ENCODE measurements around the gene PTPRD. TPM values are rescaled to one million over a fixed set of nuclear protein-coding genes. Genes with fewer than 3 reads are reported as not detected.

The PTPRD gene
- total RNA-seq, 4 donors from 2014 or later, result 0.72 to 8.0 (median 3.0) TPM

DNA sequence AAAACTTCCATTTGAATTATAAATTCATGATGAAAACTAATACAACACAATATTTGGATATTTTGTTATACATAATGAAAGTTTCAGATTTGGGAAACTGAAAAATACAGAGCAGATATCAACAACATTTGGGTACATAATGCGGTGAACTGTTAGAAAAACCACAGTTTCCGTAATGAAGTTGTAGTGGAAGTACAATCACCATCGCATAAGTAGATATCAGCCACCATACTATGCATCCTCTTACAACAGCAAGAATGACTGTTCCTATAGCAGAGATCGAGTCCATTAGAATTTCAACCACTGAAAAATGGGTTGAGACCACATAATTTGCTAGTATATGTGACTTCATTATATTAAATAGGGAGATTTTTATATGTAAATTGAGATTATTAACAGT lies 2043.0 kb downstream of the PTPRD start:
- TF ChIP-seq POLR2A (IDR thresholded peaks at IDR 0.05), result no peak
- TF ChIP-seq, protein P1, sequence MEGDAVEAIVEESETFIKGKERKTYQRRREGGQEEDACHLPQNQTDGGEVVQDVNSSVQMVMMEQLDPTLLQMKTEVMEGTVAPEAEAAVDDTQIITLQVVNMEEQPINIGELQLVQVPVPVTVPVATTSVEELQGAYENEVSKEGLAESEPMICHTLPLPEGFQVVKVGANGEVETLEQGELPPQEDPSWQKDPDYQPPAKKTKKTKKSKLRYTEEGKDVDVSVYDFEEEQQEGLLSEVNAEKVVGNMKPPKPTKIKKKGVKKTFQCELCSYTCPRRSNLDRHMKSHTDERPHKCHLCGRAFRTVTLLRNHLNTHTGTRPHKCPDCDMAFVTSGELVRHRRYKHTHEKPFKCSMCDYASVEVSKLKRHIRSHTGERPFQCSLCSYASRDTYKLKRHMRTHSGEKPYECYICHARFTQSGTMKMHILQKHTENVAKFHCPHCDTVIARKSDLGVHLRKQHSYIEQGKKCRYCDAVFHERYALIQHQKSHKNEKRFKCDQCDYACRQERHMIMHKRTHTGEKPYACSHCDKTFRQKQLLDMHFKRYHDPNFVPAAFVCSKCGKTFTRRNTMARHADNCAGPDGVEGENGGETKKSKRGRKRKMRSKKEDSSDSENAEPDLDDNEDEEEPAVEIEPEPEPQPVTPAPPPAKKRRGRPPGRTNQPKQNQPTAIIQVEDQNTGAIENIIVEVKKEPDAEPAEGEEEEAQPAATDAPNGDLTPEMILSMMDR (IDR thresholded peaks at IDR 0.05), result no peak
- intact Hi-C loops (cut with DNase I; ENCODE audit: low total_unique reads), result no loop called here
- DNase-seq (ENCODE audit: low spot score in 2 of 2), result no peak
- WGBS, 2 donors, result 88 to 89% methylated on average over 4 of the region's 4 CpGs
- no peak overlapping the region for H3K4me3 ChIP-seq (ENCODE audit: low read depth, poor library complexity, severe bottlenecking)

DNA sequence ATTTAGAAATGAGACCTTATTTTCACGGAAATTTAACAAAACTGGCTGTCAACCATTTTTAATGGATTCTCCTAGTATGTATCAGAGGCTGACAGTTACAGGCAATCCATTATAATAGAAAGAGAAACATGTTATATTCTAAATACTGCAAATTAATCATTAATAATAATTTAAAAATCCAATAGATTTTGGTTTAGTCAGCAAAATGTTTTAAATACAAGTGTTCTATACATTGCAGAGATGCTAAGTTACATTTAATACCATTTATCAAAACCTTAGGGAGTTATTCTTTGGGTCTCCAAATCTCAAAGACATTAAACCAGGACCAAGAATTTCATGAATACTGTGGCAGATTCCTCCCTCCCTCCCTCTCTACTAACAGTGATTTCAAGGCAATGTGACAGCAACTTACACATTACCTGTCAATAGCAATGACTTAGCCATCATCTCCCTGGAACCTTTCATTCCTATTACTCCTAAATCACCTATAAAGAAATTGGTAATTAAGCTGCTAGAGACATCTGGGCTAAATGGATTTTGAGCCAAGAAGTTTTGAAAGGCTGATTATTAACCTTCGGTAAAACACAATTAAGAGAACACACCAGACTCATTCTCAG lies 2044.7 kb downstream of the PTPRD start:
- no peak overlapping the region for H3K4me3 ChIP-seq (ENCODE audit: low read depth, poor library complexity, severe bottlenecking)
- no peak for DNase-seq (ENCODE audit: low spot score in 2 of 2)
- intact Hi-C loops (cut with DNase I; ENCODE audit: low total_unique reads), result no loop called here
- TF ChIP-seq, protein P1 (IDR thresholded peaks at IDR 0.05), result no peak
- TF ChIP-seq POLR2A (IDR thresholded peaks at IDR 0.05), result no peak
- 82 to 92% methylated on average over 2 of the region's 2 CpGs for WGBS, 2 donors

DNA sequence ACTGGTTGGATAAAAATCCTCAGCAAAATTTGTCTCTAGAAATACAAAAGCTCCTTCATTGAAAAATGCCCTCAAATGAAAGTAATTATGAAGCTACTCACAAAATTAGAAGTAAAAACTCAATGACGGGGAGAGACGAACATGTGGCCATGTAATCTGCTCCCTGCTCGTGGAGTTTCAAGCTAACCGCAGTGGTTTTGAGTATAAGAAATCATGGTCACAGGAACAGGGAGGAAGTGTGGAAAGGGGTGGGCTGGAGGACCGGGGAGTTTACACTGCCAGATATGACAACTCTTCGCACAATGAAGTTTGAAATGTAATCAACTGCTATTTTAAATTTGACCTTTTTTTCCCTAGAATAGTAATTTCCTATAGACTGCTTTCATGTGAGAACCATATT lies 2047.8 kb downstream of the PTPRD start:
- TF ChIP-seq, protein P1 (IDR thresholded peaks at IDR 0.05), result no peak
- TF ChIP-seq POLR2A (IDR thresholded peaks at IDR 0.05), result no peak
- H3K4me3 ChIP-seq (ENCODE audit: low read depth, poor library complexity, severe bottlenecking), result no peak overlapping the region
- intact Hi-C loops (cut with DNase I; ENCODE audit: low total_unique reads), result no loop called here
- DNase-seq (ENCODE audit: low spot score in 2 of 2), result no peak
- WGBS, 2 donors, result 60 to 67% methylated on average over 6 of the region's 6 CpGs

DNA sequence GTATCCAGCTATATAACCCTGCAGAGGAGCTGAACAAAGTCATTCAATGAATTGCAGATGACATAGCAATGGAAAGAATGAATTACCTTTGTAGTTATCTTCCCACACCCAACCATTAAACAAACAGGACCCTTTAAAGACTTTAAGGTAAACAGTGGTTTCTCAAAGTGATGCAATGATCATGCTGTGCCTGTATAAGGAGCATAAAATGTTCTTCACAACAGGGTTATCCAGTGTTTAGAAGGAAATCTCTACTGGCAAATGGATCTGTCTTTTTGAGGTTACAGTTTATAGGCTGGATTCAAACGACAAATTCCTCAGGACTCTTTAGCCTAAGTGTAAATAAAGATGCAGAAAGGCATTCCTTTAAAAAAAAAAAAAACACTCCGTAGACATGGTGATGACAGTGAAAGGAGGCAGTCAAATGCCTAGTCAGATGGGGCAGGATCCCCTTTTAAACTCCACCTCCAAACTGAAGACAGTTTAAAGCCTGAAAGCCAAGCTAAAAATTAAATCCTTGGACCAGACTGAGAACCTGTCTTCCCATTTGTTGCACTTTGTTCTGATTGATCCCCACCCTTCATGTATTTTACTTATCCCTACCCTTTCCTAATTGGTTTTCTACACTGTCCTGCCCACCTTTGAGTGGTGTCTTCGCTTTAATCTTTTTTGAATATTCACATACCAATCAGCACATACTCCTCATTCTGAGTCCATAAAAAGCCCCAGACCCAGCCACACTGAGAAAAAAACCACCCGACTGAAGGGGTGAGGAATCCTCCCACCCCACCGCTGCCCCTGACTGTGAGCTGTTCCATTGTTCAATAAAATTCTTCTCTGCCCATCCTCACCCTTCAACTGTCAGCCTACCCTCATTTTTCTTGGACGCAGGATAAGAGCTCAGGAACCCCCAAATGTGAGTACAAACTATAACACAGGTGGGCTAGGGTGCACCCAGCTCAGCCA lies 2052.0 kb downstream of the PTPRD start:
- H3K4me3 ChIP-seq (ENCODE audit: low read depth, poor library complexity, severe bottlenecking), result no peak overlapping the region
- 68 to 73% methylated on average over 6 of the region's 6 CpGs for WGBS, 2 donors
- DNase-seq (ENCODE audit: low spot score in 2 of 2), result no peak
- intact Hi-C loops (cut with DNase I; ENCODE audit: low total_unique reads), result no loop called here
- TF ChIP-seq POLR2A (IDR thresholded peaks at IDR 0.05), result no peak
- TF ChIP-seq, protein P1 (IDR thresholded peaks at IDR 0.05), result no peak

DNA sequence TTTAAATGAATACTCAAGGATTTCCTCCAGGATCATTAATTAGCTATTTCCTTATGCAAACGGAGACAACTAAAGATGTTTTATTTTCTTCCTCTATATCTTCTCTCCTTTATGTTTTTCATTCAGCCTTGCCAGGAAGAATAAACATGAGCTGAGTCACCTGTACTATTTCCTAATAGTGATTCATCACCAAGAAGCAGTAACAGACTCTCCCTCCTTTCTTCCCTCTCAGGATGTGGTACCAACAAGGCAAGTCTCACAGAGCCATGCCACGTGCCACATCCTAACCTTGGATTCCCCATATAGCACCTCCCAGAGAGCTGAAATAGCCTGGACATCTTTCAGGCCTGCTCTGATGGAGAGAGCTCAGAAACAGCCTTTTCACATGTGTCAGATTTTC lies 2054.6 kb downstream of the PTPRD start:
- no peak for TF ChIP-seq POLR2A (IDR thresholded peaks at IDR 0.05)
- TF ChIP-seq, protein P1 (IDR thresholded peaks at IDR 0.05), result no peak
- DNase-seq (ENCODE audit: low spot score in 2 of 2), result no peak
- H3K4me3 ChIP-seq (ENCODE audit: low read depth, poor library complexity, severe bottlenecking), result no peak overlapping the region
- 34 to 55% methylated on average over 2 of the region's 2 CpGs for WGBS, 2 donors
- intact Hi-C loops (cut with DNase I; ENCODE audit: low total_unique reads), result no loop called here
